SK-N-SH treated with all-trans-retinoic acid at 6 μM for 48 hours (cell line): ENCODE results near the gene GOLT1B.
"Not testable (repeated sequence)": the region's sequence is repeated elsewhere in the genome, so short reads cannot be mapped to it uniquely, and the experiment has no call there.

Experiments used
- GLIS3 ChIP-seq: fragments of 250-450 bp; sonication (Bioruptor Pico); IDR thresholded peaks from 2 replicates; pipeline ENCODE4 v1.5.0; 2020; ENCODE audit warnings: mild to moderate bottlenecking, moderate library complexity
- ZNF565 ChIP-seq: fragments of 450-650 bp; formaldehyde crosslinking; conservative IDR thresholded peaks from 2 replicates; pipeline ENCODE4 v1.5.0; 2020; ENCODE audit warnings: low read depth, mild to moderate bottlenecking, moderate library complexity

- not testable (repeated sequence) for TF ChIP-seq GLIS3, ZNF565 (CRISPR knock-in tag)
These were observed 34.3 kb upstream of the GOLT1B start for GRCh38 chr12:21467334-21467733.
